ENCODE measurements around the gene CCDC107. TPM values are rescaled to one million over a fixed set of nuclear protein-coding genes. Genes with fewer than 3 reads are reported as not detected.

CCDC107 gene
- total and polyA plus RNA-seq, 2 of the 13 experiments (the other 11 are each of a cell fraction or from before 2014, with no cell fraction given) = 7.1 to 15.2 TPM

DNA sequence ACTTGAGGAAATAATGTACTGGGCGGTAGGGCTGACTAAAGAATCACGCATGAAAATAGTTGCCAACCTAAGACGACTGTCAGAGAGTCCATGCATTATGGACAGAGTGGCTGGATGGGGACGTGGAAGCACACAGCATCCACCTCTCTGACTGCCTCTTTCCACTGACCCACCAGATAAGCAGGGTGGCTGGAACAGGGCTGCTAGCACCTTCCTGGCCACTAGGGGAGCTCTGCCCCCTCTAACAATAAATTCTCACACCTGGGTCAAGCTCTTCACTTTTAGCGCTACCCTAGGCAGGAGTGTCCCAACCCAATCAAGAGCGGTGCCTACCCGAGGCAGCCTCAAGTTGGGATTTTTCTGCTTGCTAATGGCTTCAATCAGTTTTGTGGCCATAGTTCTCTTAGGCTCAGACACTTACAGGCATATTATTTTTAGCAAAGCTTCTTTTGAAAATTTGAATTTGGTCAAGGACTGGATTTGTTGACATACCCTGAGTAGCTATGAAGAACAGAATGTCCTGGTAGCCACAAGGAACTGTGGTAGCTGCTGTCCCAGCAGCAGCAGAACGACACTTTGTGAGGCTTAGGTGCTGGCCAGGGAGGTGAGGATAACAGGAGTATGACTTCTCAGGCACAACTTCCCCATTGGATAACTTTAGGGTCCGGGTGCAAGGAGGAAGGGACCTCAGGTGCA is 38.6 kb downstream of the CCDC107 start (continued):
- TF ChIP-seq, protein P1, sequence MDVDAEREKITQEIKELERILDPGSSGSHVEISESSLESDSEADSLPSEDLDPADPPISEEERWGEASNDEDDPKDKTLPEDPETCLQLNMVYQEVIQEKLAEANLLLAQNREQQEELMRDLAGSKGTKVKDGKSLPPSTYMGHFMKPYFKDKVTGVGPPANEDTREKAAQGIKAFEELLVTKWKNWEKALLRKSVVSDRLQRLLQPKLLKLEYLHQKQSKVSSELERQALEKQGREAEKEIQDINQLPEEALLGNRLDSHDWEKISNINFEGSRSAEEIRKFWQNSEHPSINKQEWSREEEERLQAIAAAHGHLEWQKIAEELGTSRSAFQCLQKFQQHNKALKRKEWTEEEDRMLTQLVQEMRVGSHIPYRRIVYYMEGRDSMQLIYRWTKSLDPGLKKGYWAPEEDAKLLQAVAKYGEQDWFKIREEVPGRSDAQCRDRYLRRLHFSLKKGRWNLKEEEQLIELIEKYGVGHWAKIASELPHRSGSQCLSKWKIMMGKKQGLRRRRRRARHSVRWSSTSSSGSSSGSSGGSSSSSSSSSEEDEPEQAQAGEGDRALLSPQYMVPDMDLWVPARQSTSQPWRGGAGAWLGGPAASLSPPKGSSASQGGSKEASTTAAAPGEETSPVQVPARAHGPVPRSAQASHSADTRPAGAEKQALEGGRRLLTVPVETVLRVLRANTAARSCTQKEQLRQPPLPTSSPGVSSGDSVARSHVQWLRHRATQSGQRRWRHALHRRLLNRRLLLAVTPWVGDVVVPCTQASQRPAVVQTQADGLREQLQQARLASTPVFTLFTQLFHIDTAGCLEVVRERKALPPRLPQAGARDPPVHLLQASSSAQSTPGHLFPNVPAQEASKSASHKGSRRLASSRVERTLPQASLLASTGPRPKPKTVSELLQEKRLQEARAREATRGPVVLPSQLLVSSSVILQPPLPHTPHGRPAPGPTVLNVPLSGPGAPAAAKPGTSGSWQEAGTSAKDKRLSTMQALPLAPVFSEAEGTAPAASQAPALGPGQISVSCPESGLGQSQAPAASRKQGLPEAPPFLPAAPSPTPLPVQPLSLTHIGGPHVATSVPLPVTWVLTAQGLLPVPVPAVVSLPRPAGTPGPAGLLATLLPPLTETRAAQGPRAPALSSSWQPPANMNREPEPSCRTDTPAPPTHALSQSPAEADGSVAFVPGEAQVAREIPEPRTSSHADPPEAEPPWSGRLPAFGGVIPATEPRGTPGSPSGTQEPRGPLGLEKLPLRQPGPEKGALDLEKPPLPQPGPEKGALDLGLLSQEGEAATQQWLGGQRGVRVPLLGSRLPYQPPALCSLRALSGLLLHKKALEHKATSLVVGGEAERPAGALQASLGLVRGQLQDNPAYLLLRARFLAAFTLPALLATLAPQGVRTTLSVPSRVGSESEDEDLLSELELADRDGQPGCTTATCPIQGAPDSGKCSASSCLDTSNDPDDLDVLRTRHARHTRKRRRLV (CRISPR knock-in tag; IDR thresholded peaks at IDR 0.05) = no peak
- TF ChIP-seq, protein P2, sequence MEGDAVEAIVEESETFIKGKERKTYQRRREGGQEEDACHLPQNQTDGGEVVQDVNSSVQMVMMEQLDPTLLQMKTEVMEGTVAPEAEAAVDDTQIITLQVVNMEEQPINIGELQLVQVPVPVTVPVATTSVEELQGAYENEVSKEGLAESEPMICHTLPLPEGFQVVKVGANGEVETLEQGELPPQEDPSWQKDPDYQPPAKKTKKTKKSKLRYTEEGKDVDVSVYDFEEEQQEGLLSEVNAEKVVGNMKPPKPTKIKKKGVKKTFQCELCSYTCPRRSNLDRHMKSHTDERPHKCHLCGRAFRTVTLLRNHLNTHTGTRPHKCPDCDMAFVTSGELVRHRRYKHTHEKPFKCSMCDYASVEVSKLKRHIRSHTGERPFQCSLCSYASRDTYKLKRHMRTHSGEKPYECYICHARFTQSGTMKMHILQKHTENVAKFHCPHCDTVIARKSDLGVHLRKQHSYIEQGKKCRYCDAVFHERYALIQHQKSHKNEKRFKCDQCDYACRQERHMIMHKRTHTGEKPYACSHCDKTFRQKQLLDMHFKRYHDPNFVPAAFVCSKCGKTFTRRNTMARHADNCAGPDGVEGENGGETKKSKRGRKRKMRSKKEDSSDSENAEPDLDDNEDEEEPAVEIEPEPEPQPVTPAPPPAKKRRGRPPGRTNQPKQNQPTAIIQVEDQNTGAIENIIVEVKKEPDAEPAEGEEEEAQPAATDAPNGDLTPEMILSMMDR (CRISPR knock-in tag; IDR thresholded peaks at IDR 0.05) = peak; percentile 82
- TF ChIP-seq FOSL2 (CRISPR knock-in tag; IDR thresholded peaks at IDR 0.05) = no peak
- no peak for TF ChIP-seq JARID2 (CRISPR knock-in tag; IDR thresholded peaks at IDR 0.05; ENCODE audit: insufficient replicate concordance)
- TF ChIP-seq ZNF589 (CRISPR knock-in tag; conservative IDR thresholded peaks at IDR 0.05) = no peak
- no peak for TF ChIP-seq ZNF496 (CRISPR knock-in tag; IDR thresholded peaks at IDR 0.05; ENCODE audit: insufficient replicate concordance)
- TF ChIP-seq, protein P3, sequence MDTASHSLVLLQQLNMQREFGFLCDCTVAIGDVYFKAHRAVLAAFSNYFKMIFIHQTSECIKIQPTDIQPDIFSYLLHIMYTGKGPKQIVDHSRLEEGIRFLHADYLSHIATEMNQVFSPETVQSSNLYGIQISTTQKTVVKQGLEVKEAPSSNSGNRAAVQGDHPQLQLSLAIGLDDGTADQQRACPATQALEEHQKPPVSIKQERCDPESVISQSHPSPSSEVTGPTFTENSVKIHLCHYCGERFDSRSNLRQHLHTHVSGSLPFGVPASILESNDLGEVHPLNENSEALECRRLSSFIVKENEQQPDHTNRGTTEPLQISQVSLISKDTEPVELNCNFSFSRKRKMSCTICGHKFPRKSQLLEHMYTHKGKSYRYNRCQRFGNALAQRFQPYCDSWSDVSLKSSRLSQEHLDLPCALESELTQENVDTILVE (CRISPR knock-in tag; IDR thresholded peaks at IDR 0.05) = no peak
- TF ChIP-seq ZNF350 (CRISPR knock-in tag; IDR thresholded peaks at IDR 0.05; ENCODE audit: borderline replicate concordance, low read depth) = no peak
- TF ChIP-seq, protein P4, sequence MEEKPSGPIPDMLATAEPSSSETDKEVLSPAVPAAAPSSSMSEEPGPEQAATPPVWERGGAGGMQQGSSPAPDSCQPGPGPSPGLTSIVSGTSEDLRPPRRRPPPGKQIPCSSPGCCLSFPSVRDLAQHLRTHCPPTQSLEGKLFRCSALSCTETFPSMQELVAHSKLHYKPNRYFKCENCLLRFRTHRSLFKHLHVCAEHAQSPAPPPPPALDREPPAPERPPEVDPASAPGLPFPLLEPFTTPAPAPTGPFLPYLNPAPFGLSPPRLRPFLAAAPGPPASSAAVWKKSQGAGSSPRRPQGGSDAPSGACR (CRISPR knock-in tag; IDR thresholded peaks at IDR 0.05) = 0 out of 2 replicates have a peak, but pooled peaks have one; percentile 45
- TF ChIP-seq YY1 (IDR thresholded peaks at IDR 0.05; ENCODE audit: insufficient read depth, insufficient replicate concordance, low read depth, low read length) = no peak
- TF ChIP-seq, protein P5, sequence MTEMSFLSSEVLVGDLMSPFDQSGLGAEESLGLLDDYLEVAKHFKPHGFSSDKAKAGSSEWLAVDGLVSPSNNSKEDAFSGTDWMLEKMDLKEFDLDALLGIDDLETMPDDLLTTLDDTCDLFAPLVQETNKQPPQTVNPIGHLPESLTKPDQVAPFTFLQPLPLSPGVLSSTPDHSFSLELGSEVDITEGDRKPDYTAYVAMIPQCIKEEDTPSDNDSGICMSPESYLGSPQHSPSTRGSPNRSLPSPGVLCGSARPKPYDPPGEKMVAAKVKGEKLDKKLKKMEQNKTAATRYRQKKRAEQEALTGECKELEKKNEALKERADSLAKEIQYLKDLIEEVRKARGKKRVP (CRISPR knock-in tag; IDR thresholded peaks at IDR 0.05) = no peak
- no peak for TF ChIP-seq ZNF776 (CRISPR knock-in tag; IDR thresholded peaks at IDR 0.05)
- TF ChIP-seq HOXA9 (CRISPR knock-in tag; IDR thresholded peaks at IDR 0.05; ENCODE audit: borderline replicate concordance) = no peak
- TF ChIP-seq, protein P6, sequence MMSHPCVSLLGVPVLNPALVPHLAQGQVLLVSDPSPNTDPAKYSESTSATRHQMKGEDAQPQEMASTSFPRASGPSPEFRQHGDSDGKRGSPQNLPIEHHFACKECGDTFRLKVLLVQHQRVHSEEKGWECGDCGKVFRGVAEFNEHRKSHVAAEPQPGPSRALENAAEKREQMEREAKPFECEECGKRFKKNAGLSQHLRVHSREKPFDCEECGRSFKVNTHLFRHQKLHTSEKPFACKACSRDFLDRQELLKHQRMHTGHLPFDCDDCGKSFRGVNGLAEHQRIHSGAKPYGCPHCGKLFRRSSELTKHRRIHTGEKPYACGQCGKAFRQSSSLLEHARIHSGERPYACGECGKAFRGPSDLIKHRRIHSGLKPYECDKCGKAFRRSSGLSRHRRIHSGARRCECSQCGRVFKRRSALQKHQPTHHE (CRISPR knock-in tag; IDR thresholded peaks at IDR 0.05; ENCODE audit: borderline replicate concordance) = no peak
- no peak for TF ChIP-seq ZNF234 (CRISPR knock-in tag; conservative IDR thresholded peaks at IDR 0.05)
- peak; percentile 22; the same call in 1 of the 2 replicates for TF ChIP-seq RXRB (CRISPR knock-in tag; IDR thresholded peaks at IDR 0.05; ENCODE audit: borderline replicate concordance)
- no peak for TF ChIP-seq ZNF292 (CRISPR knock-in tag; IDR thresholded peaks at IDR 0.05; ENCODE audit: borderline replicate concordance, low read depth)
